Common myeloid progenitor, CD34-positive (primary cell): ENCODE measurements around the gene ANKRD12.
A peak's percentile ranks its signal among the peaks of the same experiment; 100 is the strongest.

ENCODE experiments used
- CTCF ChIA-PET: fragments of 350-600 bp; sonication (Branson Sonifier 250); formaldehyde crosslinking; loops from one replicate; lab custom pipeline; 2021; ENCODE audit warnings: antibody characterized with exemption; lab: Charles Lee
- POLR2A ChIA-PET: fragments of 350-600 bp; sonication (Branson Sonifier 250); formaldehyde crosslinking; loops from one replicate; lab custom pipeline; 2021; ENCODE audit warnings: antibody characterized with exemption; lab: Charles Lee
- DNase-seq, 3 donors: peaks; one replicate each; pipeline versions ENCODE4 v3.0.0 to v3.0.0-alpha.2; 2013
- H3K27ac ChIP-seq, 2 experiments: 1 replicate in 1 of 2; 2 replicates in 1 of 2; pipeline ENCODE4 v1.7.0; 2013; ENCODE audit warnings: inconsistent platforms in 2 of 2, low read length in 2 of 2, mild to moderate bottlenecking in 2 of 2, low read depth in 1 of 2, moderate library complexity in 1 of 2; ENCODE audit not compliant: severe bottlenecking in 2 of 2, insufficient read depth in 1 of 2, poor library complexity in 1 of 2
- H3K27me3 ChIP-seq, 5 experiments: replicated peaks in 2 of 5; 1 replicate in 3 of 5; 2 replicates in 2 of 5; pipeline versions ENCODE4 v1.6.1 to v1.7.0; 2013; ENCODE audit warnings: low read length in 4 of 5, mild to moderate bottlenecking in 2 of 5, moderate library complexity in 2 of 5, inconsistent platforms in 1 of 5; ENCODE audit not compliant: insufficient read depth in 5 of 5, control insufficient read depth in 4 of 5
- H3K36me3 ChIP-seq, 4 experiments: 1 replicate in 2 of 4; 2 replicates in 2 of 4; pipeline versions ENCODE4 v1.6.1 to v1.7.0; 2013; ENCODE audit warnings: low read length in 3 of 4, control low read depth in 1 of 4, mild to moderate bottlenecking in 1 of 4; ENCODE audit not compliant: control insufficient read depth in 4 of 4, insufficient read depth in 4 of 4
- H3K4me1 ChIP-seq, 4 experiments: 1 replicate in 3 of 4; 2 replicates in 1 of 4; pipeline versions ENCODE4 v1.6.1 to v1.7.1; 2013; ENCODE audit warnings: low read length in 3 of 4, mild to moderate bottlenecking in 3 of 4, control low read depth in 1 of 4, inconsistent platforms in 1 of 4, moderate library complexity in 1 of 4; ENCODE audit not compliant: control insufficient read depth in 4 of 4, insufficient read depth in 4 of 4; ENCODE audit errors: control extremely low read depth in 1 of 4
- H3K4me3 ChIP-seq, 7 experiments: 1 replicate in 4 of 7; 2 replicates in 3 of 7; pipeline versions ENCODE4 v1.5.1 to v1.7.0; 2013; ENCODE audit warnings: mild to moderate bottlenecking in 7 of 7, low read length in 6 of 7, moderate library complexity in 6 of 7, inconsistent platforms in 2 of 7, low read depth in 2 of 7, control low read depth in 1 of 7; ENCODE audit not compliant: insufficient read depth in 4 of 7, control insufficient read depth in 1 of 7; ENCODE audit errors: extremely low read depth in 1 of 7
- H3K9me3 ChIP-seq, 5 experiments: 1 replicate in 4 of 5; 2 replicates in 1 of 5; pipeline versions ENCODE4 v1.6.1 to v1.7.1; 2013; ENCODE audit warnings: low read length in 4 of 5, mild to moderate bottlenecking in 2 of 5, inconsistent platforms in 1 of 5, low read depth in 1 of 5, moderate library complexity in 1 of 5; ENCODE audit not compliant: control insufficient read depth in 4 of 5, insufficient read depth in 2 of 5; ENCODE audit errors: control extremely low read depth in 1 of 5
- WGBS: methylation state at CpG from one replicate; pipeline ENCODE4 v1.1.5; 2013; ENCODE audit not compliant: insufficient coverage; 5-methylcytosine and 5-hydroxymethylcytosine counted together

ANKRD12 gene

GRCh38 chr18:9126337-9126736 lies 10.2 kb upstream of the ANKRD12 start:
- POLR2A ChIA-PET = no interaction called here
- Histone ChIP-seq H3K36me3 (peaks cover 21 to 85% (median 56%) of the 10 kb centered on the region in 4 experiments), H3K27ac (peak overlapping the region in 1 of 2 experiments; percentile 15), H3K9me3 (no peaks in the 10 kb centered on the region), H3K4me3 (no peak overlapping the region), H3K27me3 (no peaks in the 10 kb centered on the region), H3K4me1 (no peaks in the 10 kb centered on the region)
- WGBS = 89% methylated on average over 3 of the region's 3 CpGs
- no peak for DNase-seq
- CTCF ChIA-PET = interaction anchor here (1.5 to 3.2 kb wide), 7 partner anchors 10 to 52 kb away, joined by 3 to 13 read pairs (median 6); partner anchors contain the start of gene ANKRD12

GRCh38 chr18:9130195-9130594 lies 6.4 kb upstream of the ANKRD12 start:
- no CpG with 5 or more reads among the region's 4 CpGs for whole genome bisulfite sequencing
- CTCF ChIA-PET = no interaction called here
- H3K4me3 ChIP-seq = no peak overlapping the region
- DNase-seq = no peak
- H3K36me3 ChIP-seq = peaks cover 27 to 84% (median 51%) of the 10 kb centered on the region in 4 experiments
- no peaks in the 10 kb centered on the region for H3K9me3 ChIP-seq
- H3K27me3 ChIP-seq = no peaks in the 10 kb centered on the region
- H3K27ac ChIP-seq = no peak overlapping the region
- H3K4me1 ChIP-seq = peaks cover 3 to 6% (median 4%) of the 10 kb centered on the region in 4 experiments
- POLR2A ChIA-PET = no interaction called here

DNA sequence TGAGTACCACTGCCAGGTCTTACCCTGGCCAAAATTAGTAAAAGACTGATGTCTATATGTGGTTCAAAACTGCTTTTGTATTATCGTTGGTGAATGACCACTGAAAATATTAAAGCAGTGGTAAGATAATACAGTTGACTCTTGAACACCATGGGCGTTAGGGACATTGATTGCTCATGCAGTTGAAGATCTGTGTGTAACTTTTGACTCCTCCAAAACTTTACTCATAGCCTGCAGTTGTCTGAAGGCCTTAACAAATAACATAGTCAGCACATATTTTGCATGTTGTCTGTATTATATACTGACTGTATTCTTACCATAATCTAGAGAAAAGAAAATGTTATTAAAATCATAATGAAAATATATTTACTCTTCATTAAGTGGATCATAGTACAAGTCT lies 5.8 kb upstream of the ANKRD12 start:
- ChIA-PET POLR2A (no interaction called here), CTCF (no interaction called here)
- Histone ChIP-seq H3K4me3 (no peak overlapping the region), H3K27me3 (no peaks in the 10 kb centered on the region), H3K4me1 (peaks cover 7 to 11% (median 10%) of the 10 kb centered on the region in 4 experiments), H3K36me3 (peaks cover 26 to 83% (median 48%) of the 10 kb centered on the region in 4 experiments), H3K9me3 (no peaks in the 10 kb centered on the region), H3K27ac (no peak overlapping the region)
- no peak for DNase-seq
- no CpG with 5 or more reads among the region's 2 CpGs for WGBS

GRCh38 chr18:9132628-9133027 lies 4.0 kb upstream of the ANKRD12 start:
- no peak overlapping the region for H3K27ac ChIP-seq
- CTCF ChIA-PET = interaction anchor here (1.5 kb wide), 1 partner anchor 15 kb away, joined by 3 read pairs; no protein-coding TSS in a partner anchor
- peaks cover 20 to 67% (median 36%) of the 10 kb centered on the region in 4 experiments for H3K36me3 ChIP-seq
- no peaks in the 10 kb centered on the region for H3K27me3 ChIP-seq
- no peaks in the 10 kb centered on the region for H3K9me3 ChIP-seq
- DNase-seq = no peak
- peaks cover 7 to 14% (median 13%) of the 10 kb centered on the region in 4 experiments for H3K4me1 ChIP-seq
- POLR2A ChIA-PET = no interaction called here
- 100% methylated on average over 4 of the region's 4 CpGs for WGBS
- H3K4me3 ChIP-seq = no peak overlapping the region

GRCh38 chr18:9133225-9133624 lies 3.4 kb upstream of the ANKRD12 start:
- POLR2A ChIA-PET = no interaction called here
- CTCF ChIA-PET = no interaction called here
- peaks cover 18 to 61% (median 34%) of the 10 kb centered on the region in 4 experiments for H3K36me3 ChIP-seq
- WGBS = no CpG with 5 or more reads among the region's 2 CpGs
- peak overlapping the region in 1 of 2 experiments; percentile 29 for H3K27ac ChIP-seq
- no peaks in the 10 kb centered on the region for H3K27me3 ChIP-seq
- H3K4me3 ChIP-seq = no peak overlapping the region
- no peaks in the 10 kb centered on the region for H3K9me3 ChIP-seq
- no peak for DNase-seq
- H3K4me1 ChIP-seq = peaks cover 11 to 20% (median 18%) of the 10 kb centered on the region in 4 experiments

DNA sequence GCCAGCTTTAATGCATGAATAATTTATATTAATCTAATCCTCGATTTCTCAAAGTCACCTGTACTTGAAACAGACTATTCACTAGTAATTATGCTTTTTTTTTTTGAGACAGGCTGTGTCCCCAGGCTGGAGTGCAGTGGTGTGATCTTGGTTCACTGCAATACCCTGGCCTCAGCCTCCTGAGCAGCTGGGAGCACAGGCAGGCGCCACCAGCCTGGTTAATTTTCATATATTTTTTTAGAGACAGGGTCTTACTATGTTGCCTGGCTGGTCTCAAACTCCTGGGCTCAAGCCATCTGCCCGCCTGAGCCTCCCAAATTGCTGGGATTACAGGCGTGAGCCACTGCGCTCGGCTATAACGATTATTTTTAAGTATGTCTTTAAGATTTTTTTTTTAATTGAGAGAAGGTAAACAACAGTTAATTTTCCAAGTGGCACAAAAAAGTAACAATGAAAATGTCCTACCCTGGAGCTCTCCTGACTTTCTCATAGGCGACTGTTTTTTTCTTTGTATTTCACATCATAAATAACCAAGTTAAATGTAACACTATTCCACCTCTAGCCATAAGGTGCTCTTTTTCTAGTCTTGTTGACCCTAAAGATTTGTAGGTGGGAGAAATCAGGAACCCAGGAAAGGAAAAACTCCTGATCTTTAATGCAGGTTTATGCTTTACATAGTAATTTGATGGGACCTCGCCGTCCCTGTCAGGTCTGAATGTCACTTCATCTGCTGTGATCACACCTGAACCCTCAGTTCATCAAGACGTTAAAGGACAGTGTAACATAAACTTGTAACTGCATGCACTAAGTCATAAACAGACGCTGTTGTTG lies 1.3 kb upstream of the ANKRD12 start:
- ChIA-PET POLR2A (interaction anchor here (0.6 to 3.2 kb wide), 3 partner anchors 8 to 199 kb away, joined by 4 to 23 read pairs (median 5); partner anchors contain the start of gene NDUFV2), CTCF (interaction anchor here (1.0 to 3.1 kb wide), 8 partner anchors 9 to 62 kb away, joined by 3 to 14 read pairs (median 5); no protein-coding TSS in a partner anchor)
- Histone ChIP-seq H3K27me3 (no peaks in the 10 kb centered on the region), H3K4me3 (peak overlapping the region; percentile 83 to 98 (median 91)), H3K36me3 (peaks cover 9 to 40% (median 18%) of the 10 kb centered on the region in 4 experiments), H3K4me1 (peaks cover 28 to 41% (median 34%) of the 10 kb centered on the region in 4 experiments), H3K27ac (peak overlapping the region; percentile 90 to 95), H3K9me3 (no peaks in the 10 kb centered on the region)
- WGBS = 43% methylated on average over 7 of the region's 12 CpGs
- DNase-seq = no peak
